Hematopoietic multipotent progenitor cell (in vitro differentiated cells): ENCODE results near the gene GYPE. TPM values are rescaled to one million over a fixed set of nuclear protein-coding genes. Genes with fewer than 3 reads are reported as not detected.
A peak's percentile ranks its signal among the peaks of the same experiment; 100 is the strongest.
"Not testable (repeated sequence)": the region's sequence is repeated elsewhere in the genome, so short reads cannot be mapped to it uniquely, and the experiment has no call there.

ENCODE experiments used
- DNase-seq, 3 donors: peaks; one replicate each; pipeline ENCODE4 v3.0.0-alpha.2; 2011 to 2015; ENCODE audit warnings: low read depth in 2 of 3, low spot score in 2 of 3
- total RNA-seq: library from RNA; depleted of rRNA; stranded (reverse); fragments of >200 nt; gene quantifications from one replicate; pipeline ENCODE4 v1.2.3, GENCODE V29; 2012

GYPE gene
- total RNA-seq, 1 donor, result 2.2 TPM

GRCh38 chr4:143870523-143871268, 34.7 kb downstream of the GYPE start:
- DNase-seq, result peak in 2 of 3 donors; percentile 3 to 41

GRCh38 chr4:143869925-143870324, 35.4 kb downstream of the GYPE start:
- not testable (repeated sequence) for DNase-seq

DNA sequence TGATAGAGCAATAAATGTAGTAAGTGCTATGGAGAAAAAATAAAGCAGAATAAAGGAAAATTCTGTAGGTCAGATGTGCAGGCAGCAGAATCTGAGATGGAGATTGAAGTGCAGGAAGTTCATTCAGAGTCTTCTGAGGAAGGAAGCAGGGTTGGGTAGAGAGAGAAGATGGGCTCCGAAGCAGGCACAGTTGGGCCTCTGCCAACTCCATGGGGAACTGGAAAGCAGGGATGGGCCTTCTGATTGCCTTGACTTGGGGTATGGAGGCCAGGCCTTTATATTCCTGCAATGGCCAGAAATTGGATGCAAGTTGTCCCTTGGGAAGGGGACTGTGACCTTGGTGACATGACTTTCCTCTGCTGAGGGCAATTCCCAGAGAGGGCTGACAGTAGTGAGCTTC, 42.6 kb downstream of the GYPE start:
- not testable (repeated sequence) for DNase-seq

DNA sequence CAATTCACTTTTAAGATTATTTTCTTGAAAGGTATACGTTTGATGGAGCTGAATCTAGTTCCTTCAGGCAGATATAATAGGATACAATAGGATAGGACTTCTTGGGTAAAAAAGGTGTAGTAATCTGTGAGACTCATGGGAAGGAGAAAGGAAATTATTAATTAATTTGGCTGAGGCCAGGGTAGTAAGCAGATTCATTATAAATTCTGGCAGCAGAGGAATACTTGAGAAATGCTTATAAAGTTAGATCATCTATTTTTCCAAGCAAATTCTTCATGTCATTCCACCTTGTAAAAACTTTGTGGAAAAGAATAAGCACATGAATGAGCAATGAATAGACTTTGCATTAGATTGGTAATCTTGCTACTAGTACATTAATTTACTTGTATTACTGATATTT, 46.9 kb downstream of the GYPE start:
- DNase-seq, result no peak

DNA sequence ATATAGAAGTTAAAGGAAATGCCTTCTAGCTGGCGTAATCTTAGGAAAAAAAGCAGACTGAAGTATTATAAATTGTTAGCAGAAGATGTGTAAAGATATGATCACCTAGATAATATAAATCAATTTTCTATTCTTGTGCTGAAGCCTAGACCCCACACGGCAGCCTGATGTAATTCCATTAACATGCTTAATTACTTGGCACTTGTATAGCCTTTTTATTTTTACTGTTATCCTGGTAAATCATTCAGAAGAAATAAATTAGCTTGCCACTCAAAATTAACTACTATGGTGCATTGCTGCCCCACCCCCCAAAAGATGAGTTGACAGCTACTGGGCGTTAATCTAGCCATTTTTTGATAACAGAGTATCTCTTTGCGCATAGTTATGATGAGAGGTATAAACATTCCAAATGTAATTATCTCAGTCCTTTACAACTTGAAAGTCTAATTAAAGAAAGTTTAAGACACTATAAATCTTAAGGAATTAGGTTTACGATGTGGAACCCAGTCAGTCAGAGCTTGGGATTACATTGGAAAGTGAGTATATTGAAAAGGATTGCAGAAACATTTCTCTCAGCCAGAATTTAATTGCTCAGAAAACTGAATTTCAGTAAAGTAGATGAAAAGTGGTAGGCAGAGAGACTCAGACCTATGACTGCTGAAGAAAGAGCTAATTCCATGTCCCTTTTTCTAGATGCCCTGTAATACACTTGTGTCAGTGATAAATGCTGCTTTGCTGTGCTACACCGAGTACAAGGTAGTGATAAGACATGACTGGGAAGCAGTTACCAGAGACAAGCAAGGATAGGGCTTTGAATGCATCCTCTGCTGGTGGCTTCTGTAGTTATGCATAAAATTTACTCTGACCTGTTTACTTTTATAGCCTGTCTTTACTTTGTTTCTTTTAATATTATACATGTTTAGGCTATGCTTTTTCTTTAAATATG, 47.7 kb downstream of the GYPE start:
- not testable (repeated sequence) for DNase-seq

DNA sequence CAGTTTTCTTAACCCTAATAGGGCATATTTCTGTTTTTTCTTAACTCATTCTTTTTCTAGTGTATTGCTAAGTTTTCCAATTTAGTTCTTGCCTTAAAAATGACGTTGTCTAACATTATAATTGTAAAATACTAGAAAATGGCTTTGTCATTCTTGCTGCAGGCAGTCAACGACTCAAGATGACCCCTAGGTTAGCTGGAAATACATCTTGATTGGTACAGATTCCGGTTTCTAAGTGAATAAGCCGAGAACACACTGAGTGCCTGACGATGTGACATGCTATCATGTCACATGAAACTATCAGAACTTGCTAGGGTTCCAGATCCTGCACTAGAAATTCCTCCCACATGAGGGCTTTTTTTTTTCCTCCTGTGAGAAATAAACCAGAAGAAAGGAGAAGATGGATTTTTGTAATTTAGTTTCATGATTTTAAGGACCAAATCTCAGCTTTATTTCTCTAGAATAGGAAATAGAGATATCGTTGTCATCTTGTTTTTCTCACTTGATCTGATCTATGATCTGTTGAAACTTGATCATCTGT, 49.3 kb downstream of the GYPE start:
- not testable (repeated sequence) for DNase-seq

DNA sequence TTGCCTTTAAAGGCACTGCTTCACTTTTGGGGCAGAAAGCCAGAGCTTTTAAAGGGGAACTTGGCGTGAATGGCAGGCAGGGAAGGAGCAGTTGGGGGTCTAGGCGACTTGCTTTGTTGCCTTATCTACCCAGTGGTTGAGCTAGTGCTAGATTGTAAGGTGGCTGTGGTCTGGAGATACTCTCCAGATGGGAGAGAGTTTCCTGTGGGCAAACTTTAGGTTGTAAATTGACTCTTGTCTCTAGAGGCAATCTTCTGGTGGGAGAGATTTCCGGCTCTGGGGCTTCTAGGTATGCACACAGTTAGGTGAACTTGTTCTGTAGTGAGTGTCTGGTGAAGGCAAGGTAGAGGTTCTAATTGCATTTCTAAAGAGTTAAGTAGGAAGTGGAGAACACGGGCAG, 50.7 kb downstream of the GYPE start:
- DNase-seq, result peak in 2 of 3 donors; percentile 60 to 87

DNA sequence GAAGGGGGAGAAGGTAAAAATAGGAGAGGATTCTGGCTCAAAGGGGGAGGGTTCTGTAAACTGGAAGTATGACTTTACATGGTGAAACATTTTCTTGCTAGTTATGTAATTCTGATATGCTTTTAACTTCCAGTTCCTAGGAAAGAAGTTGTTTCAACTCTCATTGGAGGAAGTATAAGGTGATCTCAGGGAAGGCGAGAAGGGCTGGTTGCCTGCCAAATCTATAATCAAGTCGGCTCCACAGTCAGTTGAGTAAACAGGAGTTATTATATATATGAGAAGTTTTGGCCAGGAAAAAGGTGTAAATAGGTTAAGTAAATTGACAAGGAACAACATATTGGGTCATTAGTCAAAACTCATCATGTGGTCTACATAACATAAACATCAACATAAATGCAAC, 56.1 kb downstream of the GYPE start:
- not testable (repeated sequence) for DNase-seq

GRCh38 chr4:143843506-143843832, 61.9 kb downstream of the GYPE start:
- not testable (repeated sequence) for DNase-seq

- not testable (repeated sequence) for DNase-seq
Measured at GRCh38 chr4:143842624-143843505, 62.5 kb downstream of the GYPE start.

GRCh38 chr4:143839413-143839812, 65.9 kb downstream of the GYPE start:
- not testable (repeated sequence) for DNase-seq

DNA sequence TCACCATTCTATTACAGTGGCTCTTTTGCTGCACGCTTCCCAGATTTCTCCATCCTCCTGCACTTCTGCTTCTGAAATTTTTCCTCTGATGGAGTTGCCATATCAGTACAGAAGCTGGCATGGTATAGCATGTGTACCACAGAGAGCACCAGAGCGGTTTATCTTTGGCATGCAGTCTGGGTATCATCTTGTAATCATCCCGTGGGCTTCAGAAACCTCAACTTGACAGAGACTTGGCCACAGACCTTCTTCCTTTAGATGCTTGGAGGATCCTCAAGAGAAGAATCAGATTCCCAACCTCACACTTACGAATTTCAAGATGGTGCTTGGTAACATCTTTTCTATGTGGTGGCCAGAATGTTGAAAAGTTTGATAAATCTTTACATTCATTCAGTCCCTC, 71.2 kb downstream of the GYPE start:
- DNase-seq, result not testable (repeated sequence)

GRCh38 chr4:143833676-143834075, 71.7 kb downstream of the GYPE start:
- not testable (repeated sequence) for DNase-seq

DNA sequence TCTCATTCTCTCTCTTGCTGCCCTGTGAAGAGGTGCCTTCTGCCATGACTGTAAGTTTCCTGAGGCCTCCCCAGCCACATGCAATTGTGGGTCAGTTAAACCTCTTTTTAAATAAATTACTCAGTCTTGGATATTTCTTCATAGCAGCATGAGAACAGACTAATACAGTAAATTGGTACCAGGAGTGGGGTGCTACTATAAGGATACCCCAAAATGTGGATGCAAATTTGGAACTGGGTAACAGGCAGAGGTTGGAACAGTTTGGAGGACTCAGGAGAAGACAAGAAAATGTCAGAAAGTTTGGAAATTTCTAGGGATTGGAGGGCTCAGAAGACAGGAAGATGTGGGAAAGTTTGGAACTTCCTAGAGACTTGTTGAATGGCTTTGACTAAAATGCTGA, 74.8 kb downstream of the GYPE start:
- not testable (repeated sequence) for DNase-seq

DNA sequence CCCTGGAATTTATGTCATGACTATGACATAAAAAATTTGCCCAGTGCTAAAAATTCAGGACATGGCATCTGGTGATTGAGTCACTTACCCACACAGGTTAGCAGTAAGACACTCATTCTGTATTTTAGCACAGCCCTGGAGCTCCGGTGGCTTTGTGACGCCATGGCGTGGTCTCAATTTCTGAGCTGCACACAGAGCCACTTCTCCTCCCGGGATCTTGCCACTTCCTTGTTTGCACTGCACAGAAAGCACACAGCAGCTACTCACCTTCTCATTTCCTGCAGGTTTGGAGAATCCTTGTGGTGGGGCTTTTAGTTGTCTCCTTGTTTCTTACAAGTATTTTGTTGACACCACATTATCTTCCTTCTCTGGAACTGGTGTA, 76.1 kb downstream of the GYPE start:
- DNase-seq, result peak in 2 of 3 donors; percentile 22 to 52

Other genes starting within 250 kb of the GYPE start
- 0.27 TPM for gene FREM3, start 204.9 kb downstream of the GYPE start, total RNA-seq
- gene GYPB, start 113.8 kb upstream of the GYPE start, total RNA-seq, result 0.81 TPM
- under 0.01 TPM for gene GYPA, start 235.2 kb upstream of the GYPE start, total RNA-seq